KOPT-K1 (cell line): ENCODE results near the gene HAP1.

Source experiments
- H3K27ac ChIP-seq: fragments of 200-600 bp; sonication (generic); 2 replicates; pipeline ENCODE4 v1.5.1; 2016; ENCODE audit warnings: antibody characterized with exemption, mild to moderate bottlenecking, low read depth, low read length; ENCODE audit not compliant: poor library complexity, severe bottlenecking
- H3K36me3 ChIP-seq: fragments of 200-600 bp; sonication (generic); 2 replicates; pipeline ENCODE4 v1.5.1; 2017; ENCODE audit warnings: antibody characterized with exemption, mild to moderate bottlenecking, low read length, moderate library complexity; ENCODE audit not compliant: insufficient read depth
- H3K9me3 ChIP-seq: fragments of 200-600 bp; sonication (generic); 2 replicates; pipeline ENCODE4 v1.5.1; 2017; ENCODE audit warnings: antibody characterized with exemption, low read length, mild to moderate bottlenecking; ENCODE audit not compliant: insufficient read depth, poor library complexity, severe bottlenecking

HAP1 gene

DNA sequence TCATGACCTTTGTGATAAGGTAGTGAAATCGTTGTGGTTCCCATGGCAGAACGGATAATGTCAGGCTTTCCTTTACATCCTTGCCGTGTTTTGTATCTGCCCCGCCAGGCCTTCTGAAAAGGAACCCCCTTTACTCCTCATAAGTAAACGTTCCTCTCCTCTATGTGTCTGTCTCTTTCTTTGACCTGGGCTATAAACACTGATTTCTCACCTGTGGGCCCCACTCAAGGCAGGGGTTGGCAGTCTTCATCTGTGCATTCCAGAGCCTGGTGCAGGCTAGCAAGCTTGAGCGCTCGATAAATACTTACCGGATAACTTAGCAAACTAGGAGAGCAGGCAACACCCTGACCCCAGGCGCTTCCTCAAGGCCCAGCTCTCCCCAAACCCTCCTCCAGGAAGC, 7.3 kb upstream of the HAP1 start:
- Histone ChIP-seq H3K9me3 (no peaks in the 10 kb centered on the region), H3K36me3 (no peaks in the 10 kb centered on the region), H3K27ac (no peak overlapping the region)

DNA sequence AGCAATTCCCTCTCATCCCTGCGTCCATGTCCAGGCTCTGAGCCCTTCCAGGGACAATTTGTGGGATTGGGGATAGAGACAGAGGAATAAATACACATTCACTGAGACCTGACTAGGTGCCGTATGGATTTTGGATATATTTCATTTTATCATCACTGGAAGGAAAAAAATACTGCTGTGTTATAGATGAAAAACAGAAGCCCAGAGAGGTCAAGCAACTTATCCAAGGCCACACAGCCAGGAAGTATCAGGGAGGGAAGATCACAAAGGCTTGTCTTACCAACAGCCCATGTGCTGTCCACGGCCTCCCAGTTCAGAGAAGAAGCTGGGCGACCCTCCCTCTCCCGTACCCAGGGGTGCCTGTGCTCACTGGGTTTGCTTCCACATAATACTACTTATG, 6.1 kb upstream of the HAP1 start:
- no peak overlapping the region for H3K27ac ChIP-seq
- no peaks in the 10 kb centered on the region for H3K9me3 ChIP-seq
- no peaks in the 10 kb centered on the region for H3K36me3 ChIP-seq

DNA sequence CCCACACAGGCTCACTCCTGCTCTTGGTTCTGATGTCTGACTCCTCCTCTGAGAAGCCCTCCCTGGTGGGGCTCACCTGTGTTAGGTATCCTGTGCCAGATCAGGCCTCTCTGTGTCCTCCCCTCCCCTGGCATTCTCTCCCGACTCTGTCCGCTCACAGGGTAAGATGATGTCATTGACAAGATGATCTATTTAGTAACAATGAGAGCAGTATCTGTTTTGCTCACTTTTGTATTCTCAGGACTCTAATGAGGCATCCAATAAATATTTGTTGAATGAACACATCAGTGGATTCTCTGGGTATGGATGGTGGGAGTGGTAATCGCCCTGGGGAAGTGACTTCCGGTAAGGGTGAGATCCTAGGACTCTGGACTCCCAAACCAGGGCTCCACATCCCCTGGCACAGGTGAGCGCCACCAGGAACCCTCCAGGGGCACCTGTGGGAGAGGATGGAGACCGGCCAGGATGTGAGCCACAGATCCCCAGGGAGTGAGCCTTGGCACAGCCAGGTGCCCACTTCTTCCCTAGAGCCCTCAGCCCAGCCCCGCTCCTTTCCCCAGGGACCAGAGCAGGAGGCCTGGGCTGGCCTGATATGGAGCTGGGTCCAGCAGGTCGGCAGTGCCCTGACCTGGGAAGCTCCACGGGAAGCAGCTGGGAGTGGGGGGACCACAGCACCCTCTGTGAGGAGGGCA, 5.4 kb upstream of the HAP1 start:
- Histone ChIP-seq H3K27ac (no peak overlapping the region), H3K36me3 (no peaks in the 10 kb centered on the region), H3K9me3 (no peaks in the 10 kb centered on the region)

DNA sequence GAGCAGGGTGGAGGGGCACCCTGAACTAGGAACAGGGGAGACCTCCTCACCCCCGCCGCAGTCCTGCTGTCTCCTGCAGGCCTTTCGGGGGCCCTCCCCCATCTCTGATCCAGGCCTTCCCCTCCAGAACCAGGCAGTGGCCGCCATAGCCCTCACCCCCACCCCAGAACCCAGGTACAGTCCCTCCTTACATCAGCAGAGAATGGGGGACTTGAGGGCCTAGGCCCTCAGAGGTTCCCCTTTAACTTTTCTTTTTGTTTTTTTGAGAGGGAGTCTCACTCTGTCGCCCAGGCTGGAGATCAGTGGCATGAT, 4.3 kb upstream of the HAP1 start:
- Histone ChIP-seq H3K36me3 (no peaks in the 10 kb centered on the region), H3K27ac (no peak overlapping the region), H3K9me3 (no peaks in the 10 kb centered on the region)

DNA sequence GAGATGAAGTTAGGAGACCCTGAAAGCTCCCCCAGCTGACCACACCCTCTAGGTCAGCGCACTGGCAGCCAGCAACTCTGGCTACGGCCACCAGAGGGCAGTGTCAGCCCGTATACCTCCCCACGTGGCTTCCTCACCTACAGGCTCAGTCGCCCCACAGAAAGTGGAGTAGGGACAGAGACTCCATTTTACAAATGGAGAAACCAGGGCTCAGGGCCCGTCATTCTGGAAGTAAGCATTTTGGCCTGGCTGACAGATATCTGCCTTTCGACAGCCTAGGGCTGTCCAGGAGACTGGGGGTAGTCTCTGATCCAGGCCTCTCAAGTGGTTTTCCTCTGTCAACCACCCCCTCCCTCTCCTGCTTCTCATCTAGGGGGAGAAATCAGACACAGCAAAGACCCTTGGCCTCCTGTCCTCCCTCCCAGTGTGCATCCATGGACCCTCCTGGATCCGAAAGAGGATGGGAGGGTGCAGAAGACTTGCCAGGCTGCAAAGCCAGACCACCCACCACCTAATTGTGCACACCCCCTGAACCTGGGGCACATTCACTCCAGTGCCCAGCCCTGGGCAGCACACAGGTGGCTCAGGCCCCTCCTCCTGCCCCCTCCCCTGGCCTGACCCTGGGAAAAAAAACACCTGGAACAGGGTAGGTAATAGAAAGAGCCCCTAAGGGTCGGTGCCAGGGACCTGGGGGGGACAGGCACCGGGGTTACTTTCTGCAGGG, 3.8 kb upstream of the HAP1 start:
- no peaks in the 10 kb centered on the region for H3K9me3 ChIP-seq
- H3K36me3 ChIP-seq = no peaks in the 10 kb centered on the region
- H3K27ac ChIP-seq = peak overlapping the region; percentile 21

DNA sequence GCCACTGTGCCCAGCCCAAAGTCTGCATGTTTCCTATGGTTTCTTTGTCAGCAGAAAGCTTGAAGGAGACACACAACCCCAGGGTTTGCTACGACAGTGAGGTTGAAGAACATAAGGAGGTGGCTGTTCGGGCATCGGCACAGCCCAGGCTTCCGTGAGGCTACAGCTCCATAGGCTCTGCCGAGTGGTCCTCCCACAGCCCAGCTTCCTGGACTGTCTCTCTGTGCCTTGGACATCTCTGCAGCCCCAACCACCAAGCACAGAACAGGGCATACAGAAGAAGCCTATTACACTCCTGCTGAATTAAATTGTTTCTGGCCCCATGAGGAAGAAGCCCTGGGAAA, 3.2 kb upstream of the HAP1 start:
- Histone ChIP-seq H3K27ac (no peak overlapping the region), H3K9me3 (no peaks in the 10 kb centered on the region), H3K36me3 (no peaks in the 10 kb centered on the region)

DNA sequence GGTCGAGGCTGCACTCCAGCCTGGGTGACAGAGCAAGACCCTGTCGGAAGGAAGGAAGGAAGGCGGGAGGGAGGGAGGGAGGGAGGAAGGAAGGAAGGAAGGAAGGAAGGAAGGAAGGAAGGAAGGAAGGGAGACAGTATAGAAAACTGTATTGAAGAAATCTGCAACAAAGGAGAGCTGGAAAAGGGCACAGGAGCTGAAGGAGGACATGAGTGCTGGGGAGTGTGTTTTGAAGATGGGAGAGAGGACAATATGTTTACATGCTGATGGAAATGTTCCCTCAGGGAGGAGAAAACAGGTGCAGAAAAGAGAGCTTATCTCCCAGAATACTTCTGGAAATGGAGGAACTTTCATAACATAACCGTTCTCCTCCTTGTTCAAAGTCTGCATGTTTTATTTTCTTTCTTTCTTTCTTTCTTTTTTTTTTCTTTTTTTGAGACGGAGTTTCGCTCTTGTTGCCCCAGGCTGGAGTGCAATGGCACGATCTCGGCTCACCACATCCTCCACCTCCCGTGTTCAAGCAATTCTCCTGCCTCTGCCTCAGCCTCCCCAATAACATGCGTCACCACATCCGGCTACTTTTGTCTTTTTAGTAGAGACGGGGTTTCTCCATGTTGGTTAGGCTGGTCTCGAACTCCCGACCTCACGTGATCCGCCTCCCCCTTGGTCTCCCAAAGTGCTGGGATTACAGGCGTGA, 2.7 kb upstream of the HAP1 start:
- Histone ChIP-seq H3K36me3 (no peaks in the 10 kb centered on the region), H3K27ac (no peak overlapping the region), H3K9me3 (no peaks in the 10 kb centered on the region)

DNA sequence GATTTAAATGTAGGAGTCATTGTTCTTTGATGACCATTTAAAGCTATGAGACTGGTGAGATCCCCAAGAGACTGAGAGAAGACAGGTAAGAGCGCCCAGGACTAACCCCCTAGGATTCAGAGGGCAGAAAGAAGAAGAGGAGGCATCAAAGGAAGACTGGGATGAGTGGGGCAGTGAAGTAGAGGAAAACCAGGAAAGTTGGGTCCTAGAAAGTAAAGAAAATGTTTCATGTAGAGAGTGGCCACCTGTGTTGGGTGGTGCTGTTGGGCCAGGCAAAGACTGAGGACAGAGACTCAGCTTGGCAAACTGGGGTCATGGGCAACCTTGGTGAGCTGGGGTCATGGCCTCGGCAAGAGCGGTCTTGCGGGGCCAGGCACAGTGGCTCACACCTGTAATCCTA, 1.3 kb upstream of the HAP1 start:
- Histone ChIP-seq H3K36me3 (no peaks in the 10 kb centered on the region), H3K9me3 (no peaks in the 10 kb centered on the region), H3K27ac (no peak overlapping the region)

DNA sequence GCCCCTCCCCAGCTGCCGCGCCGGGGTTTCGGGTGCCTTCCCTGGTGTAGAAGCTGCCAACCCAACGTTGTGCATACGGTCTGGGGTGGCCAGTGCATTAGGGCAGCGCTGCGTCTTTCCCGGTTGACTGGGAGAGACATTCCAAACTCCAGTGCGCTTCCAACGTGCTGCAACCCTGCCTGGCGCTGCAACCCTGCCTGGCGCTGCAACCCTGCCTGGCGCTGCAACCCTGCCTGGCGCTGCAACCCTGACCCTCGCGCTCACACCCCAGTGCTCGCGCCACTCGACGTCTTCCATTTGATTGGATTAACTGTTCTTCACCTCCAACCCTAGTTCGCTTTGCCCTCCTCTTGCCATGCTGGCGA, 488 bp upstream of the HAP1 start:
- Histone ChIP-seq H3K36me3 (no peaks in the 10 kb centered on the region), H3K27ac (no peak overlapping the region), H3K9me3 (no peaks in the 10 kb centered on the region)

DNA sequence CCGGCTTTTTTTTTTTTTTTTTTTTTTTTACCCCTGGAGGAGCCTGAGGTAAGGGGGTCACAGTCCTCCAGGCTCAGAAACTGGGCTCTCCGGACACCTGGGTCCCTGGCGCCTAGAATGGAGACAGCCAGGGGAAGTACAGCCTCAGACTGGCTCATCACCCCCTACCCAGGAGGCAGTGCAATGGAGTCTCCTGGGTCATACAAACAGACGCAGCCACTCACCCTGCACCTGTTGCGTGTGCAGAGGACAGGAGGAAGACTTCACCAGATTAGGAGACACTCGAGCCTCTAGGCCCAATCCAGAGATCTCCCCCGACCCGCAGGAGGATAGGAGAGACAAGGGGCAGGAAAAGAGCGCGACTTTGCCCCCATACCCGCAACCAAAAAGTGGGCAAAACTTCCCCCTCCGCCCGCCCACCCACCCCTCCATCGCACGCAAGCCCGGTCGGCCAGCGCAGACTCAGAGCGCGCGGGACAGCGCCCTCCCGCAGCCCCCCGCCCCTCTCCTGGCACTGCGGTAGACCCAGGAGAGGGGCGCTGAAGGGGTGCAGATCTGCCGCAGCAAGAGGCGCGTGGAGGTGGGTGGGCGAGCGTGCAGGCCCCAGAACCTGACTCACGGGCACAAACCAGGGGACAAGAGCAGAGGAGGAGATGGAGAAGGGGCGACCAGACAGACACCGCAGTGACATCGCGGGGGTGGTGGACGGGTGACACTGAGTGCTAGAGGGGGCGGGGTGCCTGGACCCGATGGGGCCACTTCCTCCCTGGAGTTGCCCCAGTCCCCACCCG, 900 bp downstream of the HAP1 start:
- Histone ChIP-seq H3K9me3 (no peaks in the 10 kb centered on the region), H3K36me3 (no peaks in the 10 kb centered on the region), H3K27ac (no peak overlapping the region)

DNA sequence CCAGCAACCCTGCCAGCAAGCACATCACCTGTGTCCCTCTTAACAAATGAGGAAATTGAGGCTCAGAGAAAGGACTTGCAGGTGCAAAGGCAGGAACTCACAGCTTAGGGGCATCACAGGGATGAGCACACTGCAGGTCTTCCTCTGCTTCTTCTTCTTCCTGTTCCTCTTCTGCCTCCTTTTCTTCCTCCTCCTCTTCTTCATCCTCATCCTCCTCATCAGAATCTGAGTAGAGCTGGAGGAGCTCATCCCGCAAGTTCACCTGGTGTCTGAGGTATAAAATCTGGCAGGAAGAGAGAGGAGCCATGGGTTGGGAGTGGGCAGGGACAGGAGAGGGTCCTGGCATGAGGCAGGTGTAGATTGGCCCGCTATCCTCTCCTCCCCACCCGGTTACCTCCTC, 2.6 kb downstream of the HAP1 start:
- Histone ChIP-seq H3K9me3 (no peaks in the 10 kb centered on the region), H3K36me3 (no peaks in the 10 kb centered on the region)

DNA sequence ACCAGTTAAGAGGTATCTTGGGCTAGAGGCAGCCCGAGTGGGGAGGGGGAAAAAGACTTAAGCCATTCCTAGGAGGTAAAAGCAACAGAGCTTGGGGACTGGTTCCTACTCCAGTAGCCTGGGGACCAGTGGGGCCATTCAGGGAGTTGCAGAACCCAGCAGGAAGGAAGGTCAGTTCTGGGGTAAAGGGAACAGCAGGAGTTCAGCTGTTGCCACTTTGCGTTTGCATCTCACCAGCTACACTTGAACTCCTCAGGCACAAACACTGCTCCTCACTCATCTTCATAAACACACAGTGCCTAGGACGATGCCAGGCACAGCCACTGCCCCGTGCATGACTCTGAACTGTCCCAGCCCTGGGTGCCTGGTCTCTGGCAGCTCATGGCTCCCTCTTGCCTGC, 4.0 kb downstream of the HAP1 start:
- no peak overlapping the region for H3K27ac ChIP-seq
- H3K36me3 ChIP-seq = no peaks in the 10 kb centered on the region
- H3K9me3 ChIP-seq = no peaks in the 10 kb centered on the region

More for the DNA sequence above, 2.6 kb downstream of the HAP1 start:
- H3K27ac ChIP-seq = no peak overlapping the region

DNA sequence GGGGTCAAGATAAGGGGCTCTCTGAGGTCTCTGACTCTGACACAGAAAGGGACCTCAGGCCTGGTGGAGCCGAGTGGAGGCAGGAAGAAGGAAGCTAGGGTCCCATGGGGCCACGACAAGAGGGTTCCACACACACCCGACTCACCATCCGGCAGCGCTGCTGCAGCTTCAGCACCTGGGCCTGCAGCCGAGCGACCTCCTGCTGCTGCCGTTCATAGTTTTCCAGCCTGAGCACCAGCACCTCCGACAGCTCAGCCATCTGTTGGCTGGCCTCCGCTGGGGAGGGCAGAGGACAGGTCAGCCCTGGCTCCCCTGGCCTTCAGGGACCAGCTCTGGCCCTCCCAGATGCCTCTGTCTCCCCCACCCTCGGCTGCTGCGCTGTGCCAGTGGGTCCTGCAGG, 6.4 kb downstream of the HAP1 start:
- H3K9me3 ChIP-seq = no peaks in the 10 kb centered on the region
- no peaks in the 10 kb centered on the region for H3K36me3 ChIP-seq
- no peak overlapping the region for H3K27ac ChIP-seq

DNA sequence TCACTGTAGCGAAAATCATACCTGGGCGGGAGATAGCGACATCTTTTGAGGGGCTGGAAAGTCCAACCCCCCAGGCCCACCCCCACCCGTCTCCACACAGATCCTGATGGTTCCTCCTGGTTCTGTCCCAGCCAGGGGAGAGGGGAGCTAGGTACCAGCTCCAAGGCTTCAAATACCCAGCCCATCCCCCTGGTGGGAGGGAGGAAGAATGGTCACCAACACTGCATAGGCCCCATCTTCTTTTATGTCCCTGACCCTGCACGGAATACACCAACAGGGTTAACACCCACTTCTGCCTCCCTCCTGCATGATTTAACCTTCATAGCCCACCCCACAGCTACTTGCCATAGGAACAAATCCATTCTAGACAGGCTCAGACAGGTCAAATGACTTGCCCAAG, 9.3 kb downstream of the HAP1 start:
- H3K36me3 ChIP-seq = no peaks in the 10 kb centered on the region
- no peaks in the 10 kb centered on the region for H3K9me3 ChIP-seq
- H3K27ac ChIP-seq = no peak overlapping the region

DNA sequence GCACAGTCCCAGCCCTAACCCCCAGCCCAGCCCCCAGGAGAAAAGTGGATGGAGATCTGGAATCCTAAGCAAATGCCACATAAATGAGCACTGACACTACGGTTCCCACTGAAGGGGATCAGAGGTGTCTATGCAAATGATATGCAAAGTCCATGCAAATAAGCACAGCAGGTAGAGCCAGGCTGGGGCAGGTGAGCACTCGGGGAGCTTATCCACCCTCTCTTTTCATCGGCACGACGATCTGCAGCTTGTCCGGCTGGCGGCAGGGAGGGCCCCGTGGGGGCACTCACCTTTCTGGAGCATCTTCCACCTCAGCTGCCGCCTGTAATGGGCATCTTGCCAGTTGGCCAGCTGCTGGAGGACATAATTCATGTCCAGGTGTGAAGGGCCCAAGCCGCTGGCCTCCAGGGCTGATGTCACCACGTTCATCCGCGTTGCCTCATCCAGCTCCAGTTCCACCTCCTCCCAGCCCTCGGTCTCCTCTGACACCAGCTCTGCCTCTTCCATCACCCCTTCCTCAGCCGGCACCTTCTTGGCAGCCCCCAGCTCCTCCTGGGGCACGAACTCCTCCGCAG, 9.9 kb downstream of the HAP1 start:
- H3K36me3 ChIP-seq = no peaks in the 10 kb centered on the region
- no peaks in the 10 kb centered on the region for H3K9me3 ChIP-seq
- H3K27ac ChIP-seq = no peak overlapping the region
